ENCODE measurements around the gene ZNF358. TPM values are rescaled to one million over a fixed set of nuclear protein-coding genes. Genes with fewer than 3 reads are reported as not detected.

Gene ZNF358
- total and polyA plus RNA-seq, 2 donors (not counting 3 experiments of a cell fraction or from before 2014, with no cell fraction given): 51.2 to 83.2 TPM

DNA sequence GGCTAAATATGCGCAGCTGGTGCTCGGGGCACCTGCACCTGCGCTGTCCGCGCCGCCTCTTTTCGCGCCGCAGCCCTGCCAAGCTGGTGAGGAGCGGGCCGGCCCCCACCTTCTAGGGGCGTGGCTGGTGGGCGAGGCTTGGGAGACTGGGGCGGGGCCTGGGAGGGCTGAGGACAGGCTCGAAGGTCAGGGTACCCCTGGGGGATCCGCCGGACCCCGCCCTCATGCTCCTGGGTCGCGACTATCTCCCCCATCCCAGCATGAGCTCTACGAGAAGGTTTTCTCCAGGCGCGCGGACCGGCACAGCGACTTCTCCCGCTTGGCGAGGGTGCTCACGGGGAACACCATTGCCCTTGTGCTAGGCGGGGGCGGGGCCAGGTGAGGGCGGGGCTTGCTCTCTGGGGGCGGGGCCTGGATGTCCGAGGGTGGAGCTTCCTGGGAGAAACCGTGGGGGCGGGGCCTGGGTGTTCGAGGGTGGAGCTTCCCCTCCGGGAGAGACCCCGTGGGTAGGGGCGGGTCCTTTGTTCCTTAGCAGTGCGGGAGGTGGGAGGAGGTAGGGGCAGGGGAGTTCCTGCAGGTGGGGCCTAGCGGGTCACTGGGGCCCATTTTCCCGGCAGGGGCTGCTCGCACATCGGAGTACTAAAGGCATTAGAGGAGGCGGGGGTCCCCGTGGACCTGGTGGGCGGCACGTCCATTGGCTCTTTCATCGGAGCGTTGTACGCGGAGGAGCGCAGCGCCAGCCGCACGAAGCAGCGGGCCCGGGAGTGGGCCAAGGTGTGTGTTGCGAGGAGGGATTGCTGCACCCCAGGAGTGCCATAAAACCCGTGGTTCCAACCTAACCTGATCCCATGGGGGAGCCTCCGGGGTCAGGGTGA lies 39.3 kb downstream of the ZNF358 start:
- Histone ChIP-seq H2AFZ (ENCODE audit: low read depth, low read length) (no peak overlapping the region), H3K79me2 (ENCODE audit: control insufficient read depth, insufficient read depth, low read length) (no peaks in the 10 kb centered on the region), H3K4me2 (ENCODE audit: insufficient read depth, low read length) (no peak overlapping the region), H3K27me3 (ENCODE audit: control insufficient read depth in 2 of 2, insufficient read depth in 2 of 2, low read length in 2 of 2) (no peaks in the 10 kb centered on the region), H3K9ac (replicated peaks; ENCODE audit: extremely low read depth, insufficient read depth, low read length) (no peak overlapping the region), H3K36me3 (ENCODE audit: control insufficient read depth in 2 of 2, extremely low read depth in 1 of 2, insufficient read depth in 2 of 2, low read length in 2 of 2) (peaks cover 3 to 42% of the 10 kb centered on the region in 2 experiments), H3K9me3 (replicated peaks; ENCODE audit: control insufficient read depth, insufficient read depth, low read length) (no peaks in the 10 kb centered on the region), H3K4me3 (replicated peaks in 1 of 3; ENCODE audit: insufficient read depth in 1 of 3, low read depth in 1 of 3, low read length in 3 of 3) (no peak overlapping the region), H4K20me1 (replicated peaks; ENCODE audit: control insufficient read depth, extremely low read depth, insufficient read depth, low read length) (no peaks in the 10 kb centered on the region), H3K4me1 (ENCODE audit: control insufficient read depth, extremely low read depth, insufficient read depth, low read length) (no peaks in the 10 kb centered on the region), H3K9me1 (replicated peaks; ENCODE audit: control insufficient read depth, extremely low read depth, insufficient read depth, low read length) (no peaks in the 10 kb centered on the region), H3K27ac (ENCODE audit: insufficient read depth, low read depth, low read length) (no peak overlapping the region)
- dilution Hi-C loops (cut with MboI; ENCODE audit: extremely low pct_ligation_motif_present, low sequenced_read_pairs): no loop called here
- no peak for DNase-seq (ENCODE audit: low read depth, low spot score)
- ChIA-PET CTCF (interaction anchor here (2.6 kb wide), 1 partner anchor 13 kb away, joined by 16 read pairs; no protein-coding TSS in a partner anchor), POLR2A (no interaction called here)
- no peak for FAIRE-seq
- TSS peak; percentile 35 for BruUV-seq (replicated peaks)
- TF ChIP-seq, protein P1, sequence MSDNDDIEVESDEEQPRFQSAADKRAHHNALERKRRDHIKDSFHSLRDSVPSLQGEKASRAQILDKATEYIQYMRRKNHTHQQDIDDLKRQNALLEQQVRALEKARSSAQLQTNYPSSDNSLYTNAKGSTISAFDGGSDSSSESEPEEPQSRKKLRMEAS (IDR thresholded peaks at IDR 0.05; ENCODE audit: insufficient read depth, insufficient read length): no peak
- TF ChIP-seq MYC (IDR thresholded peaks at IDR 0.05; ENCODE audit: low read depth, low read length): no peak
- no peak for TF ChIP-seq GATA2 (IDR thresholded peaks at IDR 0.05; ENCODE audit: insufficient read depth, insufficient read length, low read depth, low read length)
- TF ChIP-seq, protein P2, sequence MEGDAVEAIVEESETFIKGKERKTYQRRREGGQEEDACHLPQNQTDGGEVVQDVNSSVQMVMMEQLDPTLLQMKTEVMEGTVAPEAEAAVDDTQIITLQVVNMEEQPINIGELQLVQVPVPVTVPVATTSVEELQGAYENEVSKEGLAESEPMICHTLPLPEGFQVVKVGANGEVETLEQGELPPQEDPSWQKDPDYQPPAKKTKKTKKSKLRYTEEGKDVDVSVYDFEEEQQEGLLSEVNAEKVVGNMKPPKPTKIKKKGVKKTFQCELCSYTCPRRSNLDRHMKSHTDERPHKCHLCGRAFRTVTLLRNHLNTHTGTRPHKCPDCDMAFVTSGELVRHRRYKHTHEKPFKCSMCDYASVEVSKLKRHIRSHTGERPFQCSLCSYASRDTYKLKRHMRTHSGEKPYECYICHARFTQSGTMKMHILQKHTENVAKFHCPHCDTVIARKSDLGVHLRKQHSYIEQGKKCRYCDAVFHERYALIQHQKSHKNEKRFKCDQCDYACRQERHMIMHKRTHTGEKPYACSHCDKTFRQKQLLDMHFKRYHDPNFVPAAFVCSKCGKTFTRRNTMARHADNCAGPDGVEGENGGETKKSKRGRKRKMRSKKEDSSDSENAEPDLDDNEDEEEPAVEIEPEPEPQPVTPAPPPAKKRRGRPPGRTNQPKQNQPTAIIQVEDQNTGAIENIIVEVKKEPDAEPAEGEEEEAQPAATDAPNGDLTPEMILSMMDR (IDR thresholded peaks at IDR 0.05; ENCODE audit: extremely low read depth in 1 of 2, insufficient read depth in 1 of 2, low read depth in 1 of 2, low read length in 2 of 2): no peak
- TF ChIP-seq POLR2AphosphoS5 (IDR thresholded peaks at IDR 0.05; ENCODE audit: insufficient read depth, low read depth, low read length): no peak
- no peak for TF ChIP-seq EZH2 (IDR thresholded peaks at IDR 0.05; ENCODE audit: borderline replicate concordance, low read depth, low read length, severe bottlenecking)
- TF ChIP-seq POLR2A (IDR thresholded peaks at IDR 0.05; ENCODE audit: low read depth, low read length): no peak
- TF ChIP-seq FOS (IDR thresholded peaks at IDR 0.05; ENCODE audit: borderline replicate concordance, insufficient read depth, low read length): no peak
- no peak for TF ChIP-seq JUN (IDR thresholded peaks at IDR 0.05; ENCODE audit: borderline replicate concordance, insufficient read depth, insufficient read length, low read depth)
- intact Hi-C loops (cut with micrococcal nuclease): no loop called here
